Stomach (tissue), 9 donors: ENCODE measurements around the gene ADCY10. TPM values are rescaled to one million over a fixed set of nuclear protein-coding genes. Genes with fewer than 3 reads are reported as not detected.
A peak's percentile ranks its signal among the peaks of the same experiment; 100 is the strongest.
"Not testable (repeated sequence)": the region's sequence is repeated elsewhere in the genome, so short reads cannot be mapped to it uniquely, and the experiment has no call there.

ENCODE experiments used
- DNase-seq, 2 donors: peaks; one replicate each; pipeline versions ENCODE4 v3.0.0 to v3.0.0-alpha.2; 2013 to 2019
- H3K27ac ChIP-seq, 5 donors: fragments of 200-600 bp in 4 of 5; sonication (generic) in 4 of 5; one replicate each; pipeline ENCODE4 v1.5.1; 2013 to 2019; ENCODE audit warnings: mild to moderate bottlenecking in 1 of 5, moderate library complexity in 1 of 5
- H3K27me3 ChIP-seq, 3 donors: fragments of 200-600 bp; sonication (generic); one replicate each; pipeline ENCODE4 v1.5.1; 2017 to 2019; ENCODE audit warnings: mixed run types in 1 of 3
- H3K36me3 ChIP-seq, 4 donors: fragments of 200-600 bp; sonication (generic); 1 replicate in 3 of 4; 2 replicates in 1 of 4; pipeline ENCODE4 v1.5.1; 2016 to 2019
- H3K4me1 ChIP-seq, 4 donors: fragments of 200-600 bp; sonication (generic); one replicate each; pipeline ENCODE4 v1.5.1; 2016 to 2019
- H3K4me3 ChIP-seq, 4 donors: fragments of 200-600 bp; sonication (generic) in 3 of 4; one replicate each; pipeline ENCODE4 v1.5.1; 2016 to 2019; ENCODE audit warnings: mild to moderate bottlenecking in 1 of 4
- H3K9me3 ChIP-seq, 4 donors: fragments of 200-600 bp; sonication (generic); one replicate each; pipeline ENCODE4 v1.5.1; 2016 to 2019
- EP300 ChIP-seq: sonication (generic); formaldehyde crosslinking; IDR thresholded peaks from one replicate; pipeline ENCODE4 v1.6.1; 2017; ENCODE audit warnings: antibody characterized with exemption
- POLR2A ChIP-seq, 4 donors: fragments of 450-650 bp; IDR thresholded peaks; one replicate each; pipeline ENCODE4 v1.6.1; 2016; ENCODE audit warnings: antibody characterized with exemption in 4 of 4, control low read depth in 2 of 4, mild to moderate bottlenecking in 1 of 4, moderate library complexity in 1 of 4
- POLR2AphosphoS5 ChIP-seq, 3 donors: sonication (generic); formaldehyde crosslinking; IDR thresholded peaks; one replicate each; pipeline ENCODE4 v1.6.1; 2016; ENCODE audit warnings: antibody characterized with exemption in 3 of 3
- WGBS, 5 donors: extraction: QIAGEN DNeasy Blood & Tissue Kit in 3 of 5; methylation state at CpG; one replicate each; pipeline versions ENCODE4 v1.1.5 to v1.1.7; 2013 to 2018; 5-methylcytosine and 5-hydroxymethylcytosine counted together
- intact Hi-C: fragments of 100-400 bp; cut with DNase I; formaldehyde crosslinking; loops from one replicate; pipeline ENCODE4 v1.15.1; 2023; ENCODE audit warnings: low total_unique reads
- polyA plus RNA-seq, 3 donors: library from polyadenylated mRNA; stranded (reverse); fragments of 200-250 nt; gene quantifications; one replicate each; pipeline ENCODE4 v1.2.3, GENCODE V29; 2013
- total RNA-seq, 5 donors: library from RNA; depleted of rRNA; stranded (reverse); fragments of >200 nt; gene quantifications; one replicate each; pipeline versions ENCODE4 v1.1.0 to v1.2.3, GENCODE V29; 2014 to 2016
- TF ChIP-seq, protein P1 (sequence below), 7 experiments: fragments of 450-650 bp in 4 of 7; fragments of 200-600 bp in 3 of 7; sonication (generic) in 3 of 7; IDR thresholded peaks; one replicate each; pipeline ENCODE4 v1.5.1; 2016 to 2019; ENCODE audit warnings: antibody characterized with exemption in 7 of 7, control low read depth in 2 of 7, mild to moderate bottlenecking in 1 of 7
- donor health status: healthy with polysubstance abuse.
- donor health status: Bipolar disorder and iron deficiency.
- donor health status: healthy.

The ADCY10 gene
- total and polyA plus RNA-seq, 8 donors: 0.60 TPM; not detected in 7

DNA sequence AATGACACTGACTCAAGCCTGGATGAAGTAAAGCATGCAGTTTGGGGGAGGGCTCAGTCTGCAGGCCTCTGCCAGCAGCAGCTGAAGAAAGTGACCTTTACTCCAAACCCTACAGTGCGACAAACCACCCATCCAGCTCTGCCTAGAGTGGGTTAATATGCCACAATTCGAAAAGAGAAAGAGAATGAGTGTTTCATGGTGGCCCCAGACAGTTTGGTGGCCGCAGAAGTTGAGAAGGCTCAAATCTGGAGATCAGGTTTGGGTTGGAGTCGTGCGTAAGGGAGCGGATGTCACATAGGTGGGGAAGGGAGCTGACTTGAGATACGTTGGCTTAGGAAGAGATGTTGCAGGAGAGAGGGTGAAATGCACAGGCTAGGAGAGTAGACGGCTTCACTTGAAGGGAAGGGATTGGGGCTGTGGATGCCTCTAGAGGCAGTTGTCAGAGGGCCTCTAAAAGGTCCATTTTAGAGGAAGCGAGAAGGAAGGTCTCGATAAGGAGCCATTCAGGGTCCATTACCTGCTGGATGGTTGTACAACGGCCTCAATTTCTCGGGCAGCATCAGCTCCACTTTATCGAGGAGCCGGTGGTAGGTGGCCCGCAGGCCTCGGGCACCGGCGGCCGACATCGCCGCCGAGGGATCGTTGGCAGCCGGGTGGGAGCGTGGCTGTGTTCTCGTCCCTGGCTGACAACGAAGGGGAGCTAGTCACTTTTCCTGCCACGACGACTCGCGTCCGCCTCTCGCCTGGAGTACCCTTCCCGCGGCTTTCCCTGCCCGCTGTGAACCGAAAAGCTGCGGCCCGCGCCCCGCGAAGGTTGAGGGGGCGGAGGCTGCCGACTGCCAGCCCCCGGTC lies 21.5 kb upstream of the ADCY10 start:
- H3K27me3 ChIP-seq: no peaks in the 10 kb centered on the region
- TF ChIP-seq POLR2AphosphoS5 (IDR thresholded peaks at IDR 0.05) (peak in 1 of 3 donors; percentile 89), POLR2A (IDR thresholded peaks at IDR 0.05) (peak in 2 of 4 donors; percentile 28 to 66), EP300 (no peak)
- TF ChIP-seq, protein P1, sequence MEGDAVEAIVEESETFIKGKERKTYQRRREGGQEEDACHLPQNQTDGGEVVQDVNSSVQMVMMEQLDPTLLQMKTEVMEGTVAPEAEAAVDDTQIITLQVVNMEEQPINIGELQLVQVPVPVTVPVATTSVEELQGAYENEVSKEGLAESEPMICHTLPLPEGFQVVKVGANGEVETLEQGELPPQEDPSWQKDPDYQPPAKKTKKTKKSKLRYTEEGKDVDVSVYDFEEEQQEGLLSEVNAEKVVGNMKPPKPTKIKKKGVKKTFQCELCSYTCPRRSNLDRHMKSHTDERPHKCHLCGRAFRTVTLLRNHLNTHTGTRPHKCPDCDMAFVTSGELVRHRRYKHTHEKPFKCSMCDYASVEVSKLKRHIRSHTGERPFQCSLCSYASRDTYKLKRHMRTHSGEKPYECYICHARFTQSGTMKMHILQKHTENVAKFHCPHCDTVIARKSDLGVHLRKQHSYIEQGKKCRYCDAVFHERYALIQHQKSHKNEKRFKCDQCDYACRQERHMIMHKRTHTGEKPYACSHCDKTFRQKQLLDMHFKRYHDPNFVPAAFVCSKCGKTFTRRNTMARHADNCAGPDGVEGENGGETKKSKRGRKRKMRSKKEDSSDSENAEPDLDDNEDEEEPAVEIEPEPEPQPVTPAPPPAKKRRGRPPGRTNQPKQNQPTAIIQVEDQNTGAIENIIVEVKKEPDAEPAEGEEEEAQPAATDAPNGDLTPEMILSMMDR (IDR thresholded peaks at IDR 0.05): no peak
- intact Hi-C loops: no loop called here
- no peaks in the 10 kb centered on the region for H3K9me3 ChIP-seq
- peak in 1 of 2 donors; percentile 78 for DNase-seq
- peak overlapping the region; percentile 93 to 99 (median 98) for H3K27ac ChIP-seq
- H3K4me1 ChIP-seq: peaks cover 4 to 69% (median 33%) of the 10 kb centered on the region in 4 donors
- WGBS, 5 donors: 0 to 1% (median 0%) methylated on average over 27 to 45 of the region's 45 CpGs
- peak overlapping the region; percentile 83 to 97 (median 94) for H3K4me3 ChIP-seq
- no peaks in the 10 kb centered on the region for H3K36me3 ChIP-seq

DNA sequence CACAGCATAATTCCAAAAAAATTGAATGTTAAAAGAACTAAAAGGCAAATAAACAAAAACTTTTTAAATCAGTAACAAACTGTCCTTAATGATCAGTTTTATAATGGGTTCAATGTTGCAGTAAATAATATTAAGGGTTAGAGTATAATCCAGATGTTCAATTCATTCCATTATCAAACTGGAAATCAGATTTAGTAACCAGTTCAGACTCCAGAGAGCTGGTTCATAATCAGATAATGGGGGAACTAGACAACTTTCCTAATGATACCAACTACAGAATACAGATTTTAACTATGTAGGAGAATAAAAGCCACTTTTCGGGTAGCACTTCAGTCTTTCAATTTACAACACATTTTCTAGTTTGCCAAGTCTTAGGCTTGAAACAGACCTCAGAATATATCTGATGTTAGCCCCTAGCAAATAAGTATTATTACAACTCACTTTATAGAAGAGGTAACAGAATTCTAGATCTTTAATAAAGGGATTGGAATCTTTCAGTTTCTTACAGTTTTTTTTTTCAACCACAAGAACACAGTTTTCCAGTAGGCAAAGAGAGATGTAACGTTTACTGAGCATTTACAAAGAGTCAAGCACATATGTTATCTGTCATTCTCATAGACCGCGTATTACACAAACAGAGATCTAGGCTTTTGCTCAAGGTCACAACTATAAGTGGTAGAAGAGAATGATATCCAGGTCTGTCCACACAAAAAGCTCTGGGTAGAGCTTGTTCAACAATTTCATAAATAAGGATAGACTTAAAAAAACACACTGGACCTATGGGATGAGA lies 20.7 kb upstream of the ADCY10 start:
- Histone ChIP-seq H3K4me3 (peak overlapping the region; percentile 83 to 97 (median 94)), H3K4me1 (peaks cover 4 to 73% (median 33%) of the 10 kb centered on the region in 4 donors), H3K27me3 (no peaks in the 10 kb centered on the region), H3K27ac (peak overlapping the region; percentile 93 to 99 (median 98)), H3K9me3 (no peaks in the 10 kb centered on the region), H3K36me3 (no peaks in the 10 kb centered on the region)
- TF ChIP-seq POLR2A (IDR thresholded peaks at IDR 0.05) (no peak), POLR2AphosphoS5 (IDR thresholded peaks at IDR 0.05) (no peak)
- TF ChIP-seq, protein P1 (IDR thresholded peaks at IDR 0.05): no peak
- DNase-seq: no peak
- WGBS, 5 donors: 10 to 14% (median 13%) methylated on average over 4 of the region's 4 CpGs
- intact Hi-C loops: no loop called here

DNA sequence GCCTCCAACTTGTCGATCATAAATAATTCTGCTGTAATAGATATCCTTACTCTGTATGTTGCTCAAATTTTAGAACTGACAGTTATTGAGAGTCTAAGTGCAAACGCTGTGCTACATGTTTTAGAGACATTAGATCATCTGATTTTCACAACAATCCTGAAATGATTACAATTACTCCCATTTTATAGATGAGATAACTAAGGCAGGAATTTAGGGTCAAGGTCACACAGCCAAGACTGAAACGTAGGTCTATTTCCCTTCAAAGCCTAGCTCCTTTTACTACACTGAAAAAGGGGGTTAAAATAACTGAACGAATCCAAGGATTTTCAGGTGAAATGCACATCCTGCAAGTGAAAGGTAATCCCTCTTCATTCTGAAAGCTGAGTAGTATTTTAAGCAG lies 19.9 kb upstream of the ADCY10 start:
- Histone ChIP-seq H3K36me3 (no peaks in the 10 kb centered on the region), H3K9me3 (no peaks in the 10 kb centered on the region), H3K4me1 (peaks cover 4 to 73% (median 36%) of the 10 kb centered on the region in 4 donors), H3K27me3 (no peaks in the 10 kb centered on the region), H3K27ac (peak overlapping the region in 4 of 5 donors; percentile 98 to 99 (median 98)), H3K4me3 (peak overlapping the region; percentile 83 to 97 (median 94))
- DNase-seq: no peak
- intact Hi-C loops: no loop called here
- no peak for TF ChIP-seq POLR2AphosphoS5 (IDR thresholded peaks at IDR 0.05)
- TF ChIP-seq, protein P1 (IDR thresholded peaks at IDR 0.05): no peak
- TF ChIP-seq EP300: no peak
- no peak for TF ChIP-seq POLR2A (IDR thresholded peaks at IDR 0.05)
- WGBS, 5 donors: 31 to 48% (median 38%) methylated on average over 4 of the region's 4 CpGs

DNA sequence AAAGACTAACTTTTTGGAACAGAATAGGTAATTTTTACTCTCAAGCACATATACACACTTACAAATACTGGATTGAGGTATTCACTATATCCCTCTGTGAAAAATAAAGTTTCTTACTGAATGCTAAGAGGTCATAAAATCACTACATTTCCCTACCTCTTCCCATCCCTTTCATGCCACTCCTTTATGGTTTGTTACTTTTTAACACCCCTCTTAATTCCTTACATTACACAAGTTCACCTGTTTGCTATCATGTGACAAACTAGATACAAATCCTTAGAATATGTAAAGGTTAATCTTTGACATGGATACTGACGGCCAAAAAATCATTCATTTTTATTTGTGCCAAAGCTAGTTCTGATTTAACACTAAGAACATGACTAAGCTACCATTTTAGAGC lies 15.8 kb upstream of the ADCY10 start:
- H3K4me1 ChIP-seq: peaks cover 10 to 96% (median 49%) of the 10 kb centered on the region in 4 donors
- H3K9me3 ChIP-seq: no peaks in the 10 kb centered on the region
- DNase-seq: no peak
- TF ChIP-seq POLR2AphosphoS5 (IDR thresholded peaks at IDR 0.05) (no peak), POLR2A (IDR thresholded peaks at IDR 0.05) (no peak), EP300 (no peak)
- TF ChIP-seq, protein P1 (IDR thresholded peaks at IDR 0.05): no peak
- no peak overlapping the region for H3K4me3 ChIP-seq
- no peaks in the 10 kb centered on the region for H3K36me3 ChIP-seq
- whole genome bisulfite sequencing, 5 donors: 29 to 50% (median 36%) methylated on average over 1 of the region's 1 CpG
- intact Hi-C loops: no loop called here
- no peaks in the 10 kb centered on the region for H3K27me3 ChIP-seq
- no peak overlapping the region for H3K27ac ChIP-seq

DNA sequence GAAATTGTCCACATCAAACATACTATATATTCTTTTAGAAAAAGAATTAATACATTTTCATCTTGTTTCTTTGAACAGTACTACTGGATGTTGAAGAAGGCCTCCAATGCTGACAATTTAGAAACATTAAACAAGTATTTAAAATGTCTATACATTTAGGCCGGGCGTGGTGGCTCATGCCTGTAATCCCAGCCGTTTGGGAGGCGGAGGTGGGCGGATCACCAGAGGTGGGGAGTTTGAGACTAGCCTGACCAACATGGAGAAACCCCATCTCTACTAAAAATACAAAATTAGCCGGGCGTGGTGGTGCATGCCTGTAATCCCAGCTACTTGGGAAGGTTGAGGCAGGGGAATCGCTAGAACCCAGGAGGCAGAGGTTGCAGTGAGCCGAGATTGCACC lies 15.0 kb upstream of the ADCY10 start:
- intact Hi-C loops, DNase-seq, H3K27me3 ChIP-seq, H3K36me3 ChIP-seq, H3K4me3 ChIP-seq, H3K9me3 ChIP-seq, H3K27ac ChIP-seq: not testable (repeated sequence)
- WGBS, 5 donors: 85 to 90% (median 87%) methylated on average over 9 of the region's 9 CpGs
- peaks cover 10 to 95% (median 48%) of the 10 kb centered on the region in 4 donors for H3K4me1 ChIP-seq
